Lung (tissue), 12 donors: ENCODE measurements around the gene ATP9A. TPM values are rescaled to one million over a fixed set of nuclear protein-coding genes. Genes with fewer than 3 reads are reported as not detected.
A peak's percentile ranks its signal among the peaks of the same experiment; 100 is the strongest.

Source experiments
- ATAC-seq: fragments of 200-7000 bp; cut with Tn5 transposase; one replicate; pipeline ENCODE4 v1.9.1; 2020; ENCODE audit warnings: moderate number of reproducible peaks; ENCODE audit not compliant: insufficient read depth, low FRiP score
- DNase-seq, 3 donors: peaks; one replicate each; pipeline ENCODE4 v3.0.0-alpha.2; 2013 to 2017
- H3K27ac ChIP-seq, 2 donors: one replicate each; pipeline ENCODE4 v1.5.1; 2013; ENCODE audit warnings: mild to moderate bottlenecking in 2 of 2, moderate library complexity in 2 of 2, control low read depth in 1 of 2, inconsistent platforms in 1 of 2, low read depth in 1 of 2, low read length in 1 of 2
- H3K27me3 ChIP-seq, 3 donors: one replicate each; pipeline ENCODE4 v1.5.1; 2013; ENCODE audit warnings: low read length in 2 of 3; ENCODE audit not compliant: control insufficient read depth in 3 of 3, insufficient read depth in 3 of 3
- H3K36me3 ChIP-seq, 4 donors: one replicate each; pipeline ENCODE4 v1.5.1; 2013; ENCODE audit warnings: low read length in 4 of 4, mild to moderate bottlenecking in 1 of 4, moderate library complexity in 1 of 4; ENCODE audit not compliant: control insufficient read depth in 4 of 4, insufficient read depth in 4 of 4
- H3K4me1 ChIP-seq, 5 donors: one replicate each; pipeline ENCODE4 v1.5.1; 2013; ENCODE audit warnings: low read length in 5 of 5, mild to moderate bottlenecking in 2 of 5, moderate library complexity in 1 of 5; ENCODE audit not compliant: control insufficient read depth in 5 of 5, insufficient read depth in 5 of 5
- H3K4me3 ChIP-seq: one replicate; pipeline ENCODE4 v1.5.1; 2013; ENCODE audit warnings: mild to moderate bottlenecking, control low read depth, moderate library complexity
- H3K9ac ChIP-seq, 2 donors: one replicate each; pipeline ENCODE4 v1.5.1; 2013; ENCODE audit warnings: low read length in 2 of 2, control low read depth in 1 of 2; ENCODE audit not compliant: insufficient read depth in 1 of 2
- H3K9me3 ChIP-seq, 4 donors: one replicate each; pipeline ENCODE4 v1.5.1; 2013; ENCODE audit warnings: low read length in 3 of 4, mild to moderate bottlenecking in 1 of 4, moderate library complexity in 1 of 4; ENCODE audit not compliant: control insufficient read depth in 4 of 4, insufficient read depth in 3 of 4
- CTCF ChIP-seq: IDR thresholded peaks from 2 replicates; pipeline ENCODE4 v1.5.1; 2012; ENCODE audit warnings: mild to moderate bottlenecking; ENCODE audit errors: control extremely low read depth, extremely low read depth
- WGBS, 2 donors: extraction: QIAGEN DNeasy Blood & Tissue Kit; methylation state at CpG; one replicate each; pipeline ENCODE4 v1.1.7; 2013; 5-methylcytosine and 5-hydroxymethylcytosine counted together
- polyA plus RNA-seq, 2 donors: library from polyadenylated mRNA; stranded (reverse); fragments of 200-250 nt; gene quantifications; one replicate each; pipeline ENCODE4 v1.2.1, GENCODE V29; 2013
- total RNA-seq, 2 donors: library from RNA; depleted of rRNA in 1 of 2; stranded (reverse); fragments of >200 nt in 1 of 2; gene quantifications; one replicate each; pipeline ENCODE4 v1.2.1, GENCODE V29; 2014 to 2021
- donor health status: control.
- donor health status: control.
- donor health status: Bipolar disorder and iron deficiency.
- donor health status: healthy.
- donor health status: DM: yes; HTN: yes; CAD: no.

ATP9A gene
- total and polyA plus RNA-seq, 4 donors, result 3.3 to 43.6 (median 14.9) TPM

- peaks cover 0 to 33% (median 15%) of the 10 kb centered on the region in 5 donors for H3K4me1 ChIP-seq
- H3K9ac ChIP-seq, result peak overlapping the region; percentile 79 to 83
- peak; percentile 97 to 99 (median 99) for DNase-seq
- TF ChIP-seq CTCF, result no peak
- peaks cover 0 to 13% (median 3%) of the 10 kb centered on the region in 3 donors for H3K27me3 ChIP-seq
- H3K36me3 ChIP-seq, result no peaks in the 10 kb centered on the region
- H3K27ac ChIP-seq, result peak overlapping the region; percentile 50 to 91
- no peaks in the 10 kb centered on the region for H3K9me3 ChIP-seq
- peak overlapping the region; percentile 33 for H3K4me3 ChIP-seq
- 1% methylated on average over 71 to 76 of the region's 76 CpGs for WGBS, 2 donors
- peak; percentile 60 for ATAC-seq
These were observed 205.6 kb downstream of the ATP9A start for GRCh38 chr20:51562332-51563173.

DNA sequence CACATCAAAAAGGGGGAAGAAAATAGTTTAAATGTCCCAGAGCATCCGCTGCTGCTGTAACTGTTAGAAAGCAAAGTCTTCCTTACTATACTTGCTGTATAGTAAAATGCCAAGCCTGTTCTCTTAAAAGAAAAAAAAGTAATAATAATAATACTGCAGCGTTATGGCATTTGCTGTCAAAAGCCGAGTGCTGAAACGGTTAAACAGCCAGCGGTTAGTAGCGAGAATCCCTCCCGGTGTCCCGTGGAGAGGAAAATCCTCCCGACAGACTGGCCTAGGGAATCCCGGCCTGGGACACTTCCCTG, 206.2 kb downstream of the ATP9A start:
- H3K27me3 ChIP-seq, result peaks cover 0 to 13% (median 3%) of the 10 kb centered on the region in 3 donors
- no peaks in the 10 kb centered on the region for H3K9me3 ChIP-seq
- no peak for TF ChIP-seq CTCF
- ATAC-seq, result no peak
- H3K9ac ChIP-seq, result peak overlapping the region; percentile 14 to 83
- peak in 1 of 3 donors; percentile 82 for DNase-seq
- WGBS, 2 donors, result 3% methylated on average over 10 of the region's 10 CpGs
- peaks cover 0 to 33% (median 15%) of the 10 kb centered on the region in 5 donors for H3K4me1 ChIP-seq
- peak overlapping the region in 1 of 2 donors; percentile 91 for H3K27ac ChIP-seq
- H3K4me3 ChIP-seq, result no peak overlapping the region
- no peaks in the 10 kb centered on the region for H3K36me3 ChIP-seq

DNA sequence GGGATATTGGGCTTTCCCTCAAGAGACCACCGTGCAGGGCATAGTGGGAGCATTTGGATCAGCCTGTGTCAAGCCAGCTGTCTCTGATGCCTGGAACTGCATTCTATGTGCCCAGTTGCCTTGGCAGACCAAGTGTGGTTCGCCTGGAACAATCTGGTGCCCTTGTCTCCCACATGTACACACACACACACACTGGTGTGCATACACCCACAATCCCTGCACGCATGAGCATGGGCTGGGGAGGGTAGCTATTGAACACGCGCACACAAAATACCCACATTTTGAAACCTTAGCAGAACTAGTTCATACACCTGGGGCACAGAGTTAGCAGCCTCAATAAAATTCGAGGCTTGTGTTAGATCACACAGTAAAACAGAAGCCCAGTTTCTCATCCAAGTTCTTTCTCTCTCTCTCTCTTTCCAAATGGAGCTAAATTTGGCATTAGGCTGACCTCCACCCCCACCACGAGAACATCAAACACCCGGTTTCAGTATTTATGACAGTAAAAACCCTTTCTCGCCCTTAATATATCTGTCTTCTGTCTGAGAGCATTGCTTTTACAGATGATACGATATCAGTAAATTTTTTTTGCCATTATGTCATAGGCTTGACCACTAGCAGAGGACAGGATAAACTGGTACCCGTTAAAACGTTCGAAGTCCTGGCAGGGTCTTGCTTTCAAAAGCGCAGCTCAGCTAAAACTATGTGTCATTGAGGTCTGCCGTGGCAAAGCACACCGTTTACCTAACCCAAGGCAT, 207.5 kb downstream of the ATP9A start:
- H3K27ac ChIP-seq, result no peak overlapping the region
- ATAC-seq (no peak), DNase-seq (peak in 2 of 3 donors; percentile 56 to 72)
- H3K9me3 ChIP-seq, result no peaks in the 10 kb centered on the region
- no peak overlapping the region for H3K4me3 ChIP-seq
- H3K36me3 ChIP-seq, result peaks cover 0 to 1% (median 0%) of the 10 kb centered on the region in 4 donors
- 35 to 47% methylated on average over 16 of the region's 16 CpGs for WGBS, 2 donors
- TF ChIP-seq CTCF, result no peak
- peaks cover 0 to 13% (median 3%) of the 10 kb centered on the region in 3 donors for H3K27me3 ChIP-seq
- peak overlapping the region in 1 of 2 donors; percentile 81 for H3K9ac ChIP-seq
- H3K4me1 ChIP-seq, result peaks cover 0 to 33% (median 15%) of the 10 kb centered on the region in 5 donors
